Thymus (tissue), 11 donors: Measurements from ENCODE around the gene NDUFAF2. TPM values are rescaled to one million over a fixed set of nuclear protein-coding genes. Genes with fewer than 3 reads are reported as not detected.
"Not testable (repeated sequence)": the region's sequence is repeated elsewhere in the genome, so short reads cannot be mapped to it uniquely, and the experiment has no call there.

Experiments used
- DNase-seq, 9 donors: peaks; one replicate each; pipeline ENCODE4 v3.0.0-alpha.2; 2013; ENCODE audit warnings: low spot score in 9 of 9, low read depth in 6 of 9, missing footprints in 1 of 9
- H3K27ac ChIP-seq, 2 donors: one replicate each; pipeline ENCODE4 v1.5.1; 2013; ENCODE audit warnings: control low read depth in 1 of 2, low read depth in 1 of 2, low read length in 1 of 2, mild to moderate bottlenecking in 1 of 2, moderate library complexity in 1 of 2
- H3K27me3 ChIP-seq, 2 donors: one replicate each; pipeline ENCODE4 v1.5.1; 2013; ENCODE audit warnings: low read length in 1 of 2; ENCODE audit not compliant: control insufficient read depth in 2 of 2, insufficient read depth in 1 of 2
- H3K36me3 ChIP-seq, 2 donors: one replicate each; pipeline ENCODE4 v1.5.1; 2013; ENCODE audit warnings: low read length in 1 of 2, mild to moderate bottlenecking in 1 of 2, moderate library complexity in 1 of 2; ENCODE audit not compliant: control insufficient read depth in 2 of 2, insufficient read depth in 2 of 2
- H3K4me1 ChIP-seq, 2 donors: one replicate each; pipeline ENCODE4 v1.5.1; 2013; ENCODE audit warnings: low read length in 2 of 2; ENCODE audit not compliant: control insufficient read depth in 2 of 2, insufficient read depth in 2 of 2
- H3K4me3 ChIP-seq, 2 donors: one replicate each; pipeline ENCODE4 v1.5.1; 2013; ENCODE audit warnings: low read length in 2 of 2, control low read depth in 1 of 2, mild to moderate bottlenecking in 1 of 2
- H3K9me3 ChIP-seq, 2 donors: one replicate each; pipeline ENCODE4 v1.5.1; 2013; ENCODE audit warnings: low read length in 1 of 2, mild to moderate bottlenecking in 1 of 2; ENCODE audit not compliant: control insufficient read depth in 2 of 2, insufficient read depth in 1 of 2
- WGBS: extraction: QIAGEN DNeasy Blood & Tissue Kit; methylation state at CpG from one replicate; pipeline ENCODE4 v1.1.7; 2013; 5-methylcytosine and 5-hydroxymethylcytosine counted together
- polyA plus RNA-seq: library from polyadenylated mRNA; stranded (reverse); fragments of 200-250 nt; gene quantifications from one replicate; pipeline ENCODE4 v1.2.3, GENCODE V29; 2013
- total RNA-seq: library from RNA; stranded (reverse); fragments of 120-200 nt; gene quantifications from one replicate; pipeline ENCODE4 v1.2.4, GENCODE V29; 2013
- donor health status: healthy.

The NDUFAF2 gene
- total and polyA plus RNA-seq, 2 donors, result 24.4 to 44.9 TPM

DNA sequence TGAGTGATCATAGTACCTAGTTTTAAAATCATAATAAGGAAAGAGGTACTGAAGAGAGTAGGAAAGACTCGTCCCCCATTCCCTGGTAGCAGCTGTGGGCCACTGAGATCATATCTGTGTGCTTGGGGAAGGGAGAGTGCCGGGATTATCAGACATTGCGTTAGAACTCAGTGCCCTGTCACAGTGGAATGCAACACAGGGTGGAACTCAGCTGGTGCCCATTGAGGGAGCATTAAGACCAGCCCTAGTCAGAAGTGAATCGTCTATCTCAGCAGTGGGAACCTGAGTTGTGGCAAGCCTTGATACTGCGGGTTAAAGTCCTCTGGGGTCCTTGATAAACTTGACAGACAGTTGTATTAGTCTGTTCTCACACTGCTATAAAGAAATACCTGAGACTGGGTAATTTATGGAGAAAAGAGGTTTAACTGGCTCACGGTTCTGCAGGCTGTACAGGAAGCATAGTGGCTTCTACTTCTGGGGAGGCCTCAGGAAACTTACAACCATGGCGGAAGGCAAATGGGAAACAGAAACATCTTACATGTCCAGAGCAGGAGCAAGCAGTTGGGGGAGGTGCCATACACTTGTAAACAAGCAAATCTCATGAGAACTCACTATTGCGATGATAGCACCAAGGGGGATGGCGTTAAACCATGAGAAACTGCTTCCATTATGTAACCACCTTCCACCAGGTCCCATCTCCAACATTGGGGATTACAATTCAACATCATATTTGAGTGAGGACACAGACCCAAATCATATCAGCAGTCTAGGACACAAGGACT, 33.1 kb downstream of the NDUFAF2 start:
- no peak for DNase-seq
- H3K27me3 ChIP-seq, result no peaks in the 10 kb centered on the region
- H3K4me1 ChIP-seq, result no peaks in the 10 kb centered on the region
- WGBS, result 82% methylated on average over 9 of the region's 9 CpGs
- no peaks in the 10 kb centered on the region for H3K9me3 ChIP-seq
- H3K27ac ChIP-seq, result no peak overlapping the region
- no peak overlapping the region for H3K4me3 ChIP-seq
- H3K36me3 ChIP-seq, result no peaks in the 10 kb centered on the region

DNA sequence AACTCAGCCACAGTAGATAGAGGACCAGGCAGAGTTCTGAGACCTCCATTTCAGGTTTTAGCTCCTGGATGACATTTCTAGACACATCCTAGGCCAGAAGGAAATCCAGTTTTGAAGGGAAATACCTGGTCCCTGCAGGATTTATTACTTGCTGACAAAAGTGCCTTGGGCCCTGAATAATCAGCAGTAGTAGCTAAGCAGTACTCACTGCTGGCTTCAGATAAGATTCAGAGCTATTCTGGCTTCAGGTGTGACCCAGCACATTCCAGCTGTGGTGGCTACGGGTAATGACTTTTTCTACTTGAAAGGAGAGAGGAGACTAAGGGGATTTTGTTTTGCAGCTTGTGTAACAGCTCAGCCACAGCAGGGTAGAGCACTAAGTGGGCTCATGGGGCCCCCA, 34.0 kb downstream of the NDUFAF2 start:
- Histone ChIP-seq H3K4me3 (no peak overlapping the region), H3K36me3 (no peaks in the 10 kb centered on the region), H3K27ac (no peak overlapping the region), H3K9me3 (no peaks in the 10 kb centered on the region), H3K27me3 (no peaks in the 10 kb centered on the region), H3K4me1 (no peaks in the 10 kb centered on the region)
- no peak for DNase-seq
- WGBS, result 91% methylated on average over 1 of the region's 1 CpG

DNA sequence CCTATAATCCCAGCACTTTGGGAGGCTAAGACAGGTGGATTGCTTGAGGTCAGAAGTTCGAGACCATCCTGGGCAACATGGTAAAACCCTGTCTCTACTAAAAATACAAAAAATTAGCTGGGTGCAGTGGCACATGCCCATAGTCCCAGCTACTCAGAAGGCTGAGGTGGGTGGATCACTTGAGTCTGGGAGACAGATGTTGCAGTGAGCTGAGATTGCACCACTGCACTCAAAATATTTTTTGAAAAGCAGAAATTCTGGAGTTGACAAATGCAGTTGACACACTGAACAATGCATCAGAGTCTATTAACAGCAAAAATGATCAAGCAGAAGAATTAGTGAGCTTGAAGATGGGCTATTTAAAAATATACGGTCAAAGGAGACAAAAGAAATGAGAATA, 35.5 kb downstream of the NDUFAF2 start:
- Histone ChIP-seq H3K4me1 (no peaks in the 10 kb centered on the region), H3K9me3 (no peaks in the 10 kb centered on the region), H3K36me3 (no peaks in the 10 kb centered on the region), H3K27me3 (no peaks in the 10 kb centered on the region), H3K27ac (no peak overlapping the region), H3K4me3 (no peak overlapping the region)
- WGBS, result 96% methylated on average over 2 of the region's 2 CpGs
- no peak for DNase-seq

- not testable (repeated sequence) for H3K27ac ChIP-seq, H3K27me3 ChIP-seq, H3K4me3 ChIP-seq, H3K9me3 ChIP-seq, DNase-seq, H3K36me3 ChIP-seq, H3K4me1 ChIP-seq
- WGBS, result 95% methylated on average over 3 of the region's 3 CpGs
Observed at GRCh38 chr5:60982127-60982526, 37.1 kb downstream of the NDUFAF2 start.

- Histone ChIP-seq H3K27ac (no peak overlapping the region), H3K36me3 (no peaks in the 10 kb centered on the region)
- 83% methylated on average over 4 of the region's 4 CpGs for WGBS
Observed at GRCh38 chr5:60989790-60990189, 44.8 kb downstream of the NDUFAF2 start.

DNA sequence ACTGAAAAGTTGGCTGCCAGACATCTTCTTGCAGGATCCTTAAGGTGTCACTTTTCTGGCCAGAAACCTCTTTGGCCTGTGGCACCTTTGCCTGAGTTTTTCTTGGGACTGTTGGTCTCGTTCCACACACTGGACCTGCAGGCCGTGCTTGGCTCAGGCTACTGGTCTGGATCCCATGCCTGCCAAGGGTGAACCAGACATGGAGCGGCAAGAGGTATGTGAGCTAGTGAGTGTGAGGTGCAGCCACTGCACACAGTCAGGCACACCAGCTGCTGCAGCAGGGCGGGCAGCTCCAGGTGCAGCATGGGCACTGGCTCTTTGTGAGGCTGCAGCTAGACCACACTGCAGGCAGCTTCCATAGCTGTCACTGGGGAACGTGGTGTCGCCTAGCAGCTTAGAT, 47.9 kb downstream of the NDUFAF2 start:
- WGBS, result 98% methylated on average over 6 of the region's 6 CpGs
- no peaks in the 10 kb centered on the region for H3K27me3 ChIP-seq
- H3K27ac ChIP-seq, result no peak overlapping the region
- no peaks in the 10 kb centered on the region for H3K4me1 ChIP-seq
- H3K9me3 ChIP-seq, result peaks cover 5 to 18% of the 10 kb centered on the region in 2 donors
- no peaks in the 10 kb centered on the region for H3K36me3 ChIP-seq
- DNase-seq, result no peak
- H3K4me3 ChIP-seq, result no peak overlapping the region

More at GRCh38 chr5:60989790-60990189, 44.8 kb downstream of the NDUFAF2 start:
- Histone ChIP-seq H3K4me3 (no peak overlapping the region), H3K9me3 (peaks cover 5 to 18% of the 10 kb centered on the region in 2 donors), H3K4me1 (no peaks in the 10 kb centered on the region), H3K27me3 (no peaks in the 10 kb centered on the region)
- no peak for DNase-seq

GRCh38 chr5:60993425-60993824, 48.4 kb downstream of the NDUFAF2 start:
- Histone ChIP-seq H3K4me3 (no peak overlapping the region), H3K27ac (no peak overlapping the region), H3K27me3 (no peaks in the 10 kb centered on the region), H3K36me3 (no peaks in the 10 kb centered on the region), H3K9me3 (peaks cover 5 to 18% of the 10 kb centered on the region in 2 donors), H3K4me1 (no peaks in the 10 kb centered on the region)
- DNase-seq, result no peak
- 94% methylated on average over 2 of the region's 2 CpGs for WGBS

- Histone ChIP-seq H3K27me3 (no peaks in the 10 kb centered on the region), H3K4me1 (no peaks in the 10 kb centered on the region), H3K36me3 (no peaks in the 10 kb centered on the region), H3K9me3 (peaks cover 5 to 18% of the 10 kb centered on the region in 2 donors), H3K4me3 (no peak overlapping the region), H3K27ac (no peak overlapping the region)
- no peak for DNase-seq
- WGBS, result 88% methylated on average over 11 of the region's 11 CpGs
Observed at GRCh38 chr5:60993875-60994571, 49.0 kb downstream of the NDUFAF2 start.

- 82% methylated on average over 3 of the region's 3 CpGs for WGBS
- DNase-seq, result no peak
- no peaks in the 10 kb centered on the region for H3K27me3 ChIP-seq
- H3K4me3 ChIP-seq, result no peak overlapping the region
- H3K4me1 ChIP-seq, result no peaks in the 10 kb centered on the region
- no peak overlapping the region for H3K27ac ChIP-seq
- peaks cover 5 to 18% of the 10 kb centered on the region in 2 donors for H3K9me3 ChIP-seq
- no peaks in the 10 kb centered on the region for H3K36me3 ChIP-seq
Observed at GRCh38 chr5:60996368-60996767, 51.4 kb downstream of the NDUFAF2 start.
